GM12872 (cell line): ENCODE data around the gene SHOC2.

Experiments used
- TF ChIP-seq, protein P1 (sequence below): IDR thresholded peaks from 3 replicates; pipeline ENCODE4 v1.5.1; 2011; ENCODE audit warnings: low read depth, mild to moderate bottlenecking, low read length, moderate library complexity; ENCODE audit not compliant: insufficient read depth

The SHOC2 gene

DNA sequence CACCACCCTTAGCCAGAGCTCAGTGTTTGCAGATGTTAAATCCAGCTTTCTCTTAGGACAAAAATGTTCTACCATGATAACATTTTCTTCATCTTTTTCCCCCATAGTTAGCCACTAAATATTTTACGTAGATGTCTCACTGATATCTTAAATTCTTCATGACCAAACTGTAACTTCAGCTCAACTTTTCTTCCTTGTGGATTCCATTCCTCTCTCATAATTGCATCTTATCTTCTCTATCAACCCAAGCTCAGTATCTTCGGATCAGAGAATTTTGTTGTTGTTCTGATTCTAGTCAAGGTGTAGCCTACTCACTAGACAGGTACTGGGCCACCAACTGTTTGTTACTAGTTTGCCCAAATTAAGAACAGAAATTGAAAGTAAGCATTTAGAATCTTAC is 60.2 kb downstream of the SHOC2 start:
- TF ChIP-seq, protein P1, sequence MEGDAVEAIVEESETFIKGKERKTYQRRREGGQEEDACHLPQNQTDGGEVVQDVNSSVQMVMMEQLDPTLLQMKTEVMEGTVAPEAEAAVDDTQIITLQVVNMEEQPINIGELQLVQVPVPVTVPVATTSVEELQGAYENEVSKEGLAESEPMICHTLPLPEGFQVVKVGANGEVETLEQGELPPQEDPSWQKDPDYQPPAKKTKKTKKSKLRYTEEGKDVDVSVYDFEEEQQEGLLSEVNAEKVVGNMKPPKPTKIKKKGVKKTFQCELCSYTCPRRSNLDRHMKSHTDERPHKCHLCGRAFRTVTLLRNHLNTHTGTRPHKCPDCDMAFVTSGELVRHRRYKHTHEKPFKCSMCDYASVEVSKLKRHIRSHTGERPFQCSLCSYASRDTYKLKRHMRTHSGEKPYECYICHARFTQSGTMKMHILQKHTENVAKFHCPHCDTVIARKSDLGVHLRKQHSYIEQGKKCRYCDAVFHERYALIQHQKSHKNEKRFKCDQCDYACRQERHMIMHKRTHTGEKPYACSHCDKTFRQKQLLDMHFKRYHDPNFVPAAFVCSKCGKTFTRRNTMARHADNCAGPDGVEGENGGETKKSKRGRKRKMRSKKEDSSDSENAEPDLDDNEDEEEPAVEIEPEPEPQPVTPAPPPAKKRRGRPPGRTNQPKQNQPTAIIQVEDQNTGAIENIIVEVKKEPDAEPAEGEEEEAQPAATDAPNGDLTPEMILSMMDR = no peak

- TF ChIP-seq, protein P1 = no peak
Observed at GRCh38 chr10:110980807-110981206, 61.4 kb downstream of the SHOC2 start.

DNA sequence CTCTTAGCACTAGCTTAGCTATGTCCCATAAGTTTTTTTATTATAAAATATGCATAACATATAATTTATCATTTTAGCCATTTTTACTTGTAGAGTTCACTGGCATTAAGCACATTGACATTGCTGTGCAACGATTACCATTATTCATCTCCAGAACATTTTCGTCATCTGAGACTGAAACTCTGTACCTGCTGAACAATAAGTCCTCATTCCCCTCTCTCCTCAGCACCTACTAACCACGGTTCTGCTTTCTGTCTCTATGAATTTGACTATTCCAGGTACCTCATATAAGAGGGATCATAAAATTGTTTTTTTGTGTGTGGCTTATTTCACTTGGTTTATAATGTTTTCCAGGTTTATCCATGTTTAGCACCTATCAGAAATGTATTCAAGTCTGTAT is 64.1 kb downstream of the SHOC2 start:
- TF ChIP-seq, protein P1 = no peak

DNA sequence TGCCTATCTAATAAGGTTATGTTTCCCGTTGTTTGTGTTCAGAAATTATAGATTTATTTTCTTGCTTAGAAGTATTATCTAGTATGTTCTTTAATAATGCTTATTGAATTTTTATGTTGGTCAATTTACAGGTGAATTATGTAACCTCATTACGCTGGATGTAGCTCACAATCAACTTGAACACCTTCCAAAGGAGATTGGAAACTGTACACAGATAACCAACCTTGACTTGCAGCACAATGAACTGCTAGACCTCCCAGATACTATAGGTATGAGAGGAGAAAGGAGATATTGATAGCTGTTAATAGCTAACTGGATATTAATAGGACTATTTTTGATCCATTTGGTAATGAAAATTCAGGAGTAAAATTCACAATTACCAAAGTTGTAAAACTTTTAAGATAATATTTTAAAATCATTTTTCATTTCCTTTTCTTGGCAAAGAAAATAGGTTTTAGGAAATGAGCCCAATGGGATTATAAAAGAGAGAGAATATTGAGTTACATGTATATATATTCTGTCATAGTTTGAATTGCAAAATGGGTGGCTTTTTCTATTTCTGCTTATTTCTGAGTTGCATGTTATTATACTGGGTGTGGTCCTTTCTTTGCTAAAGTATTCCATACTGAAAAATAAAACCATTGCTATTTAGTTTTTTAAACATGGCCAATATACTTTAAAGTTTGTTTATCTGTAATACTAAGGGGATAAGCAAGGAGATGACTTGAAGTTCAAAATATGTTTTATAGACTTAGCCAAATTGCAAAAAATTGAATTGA is 66.3 kb downstream of the SHOC2 start:
- TF ChIP-seq, protein P1 = no peak

DNA sequence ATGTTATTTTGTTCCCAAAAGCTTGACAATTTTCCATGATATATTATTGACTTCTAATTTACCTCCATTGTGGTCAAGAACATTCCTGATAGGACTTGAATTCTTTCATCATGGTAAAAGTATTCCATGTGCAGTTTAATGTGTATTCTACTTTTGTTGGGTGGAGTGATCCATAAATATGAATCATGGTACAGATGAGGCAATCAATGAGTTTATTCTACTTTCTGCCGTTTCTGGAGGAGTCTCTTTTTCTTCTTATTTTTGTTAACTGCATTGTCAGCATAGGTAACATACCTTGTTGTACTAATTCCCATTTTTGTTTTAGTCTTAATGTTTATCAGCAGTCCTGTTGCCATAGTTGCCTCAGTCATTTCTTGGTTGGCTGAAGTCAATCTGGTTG is 69.6 kb downstream of the SHOC2 start:
- TF ChIP-seq, protein P1 = no peak

GRCh38 chr10:110992006-110992800 is 72.8 kb downstream of the SHOC2 start:
- TF ChIP-seq, protein P1 = no peak

GRCh38 chr10:110993024-110993693 is 73.8 kb downstream of the SHOC2 start:
- TF ChIP-seq, protein P1 = no peak
